GM19467 (cell line): ENCODE results near the gene F11.
"Not testable (repeated sequence)": the region's sequence is repeated elsewhere in the genome, so short reads cannot be mapped to it uniquely, and the experiment has no call there.

Source experiments
- ATAC-seq: cut with Tn5 transposase; IDR thresholded peaks from one replicate; pipeline ENCODE4 v1.9.1; 2021; ENCODE audit warnings: mild to moderate bottlenecking, moderate library complexity; ENCODE audit not compliant: unreplicated experiment

F11 gene

GRCh38 chr4:186298031-186298647 lies 32.1 kb downstream of the F11 start:
- ATAC-seq: no peak

- no peak for ATAC-seq
Observed at GRCh38 chr4:186299291-186299690, 33.3 kb downstream of the F11 start.

DNA sequence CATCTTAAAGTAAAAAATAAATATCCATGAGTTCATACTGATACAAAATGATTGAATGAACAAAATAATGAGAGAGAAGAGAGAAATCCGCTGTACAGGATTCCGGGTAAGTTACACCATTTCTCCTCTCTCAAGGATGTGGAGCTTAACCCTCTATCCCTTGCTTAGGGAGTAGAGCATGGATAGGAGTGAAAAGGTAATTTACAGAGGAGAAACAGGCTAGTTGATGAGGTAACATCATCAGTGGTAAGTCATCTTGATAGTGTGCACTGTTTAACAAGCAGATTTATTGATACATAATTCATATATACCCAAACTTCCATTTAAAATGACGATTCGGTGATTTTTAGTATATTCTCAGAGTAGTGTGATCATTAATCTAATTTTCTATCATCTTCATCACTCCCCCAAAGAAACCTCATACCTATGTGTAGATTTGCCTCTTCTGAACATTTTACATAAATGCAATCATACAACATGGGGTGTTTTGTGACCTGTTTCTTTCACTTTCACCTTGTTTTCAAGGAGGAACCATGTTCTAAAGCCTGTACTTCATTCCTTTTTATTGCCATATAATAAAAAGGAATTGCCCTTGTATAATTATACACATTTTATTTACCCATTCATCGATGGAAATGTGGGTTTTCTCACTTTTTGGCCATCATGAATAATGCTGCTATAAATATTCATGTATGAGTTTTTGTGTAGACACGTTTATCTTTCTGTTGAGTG lies 34.8 kb downstream of the F11 start:
- no peak for ATAC-seq

DNA sequence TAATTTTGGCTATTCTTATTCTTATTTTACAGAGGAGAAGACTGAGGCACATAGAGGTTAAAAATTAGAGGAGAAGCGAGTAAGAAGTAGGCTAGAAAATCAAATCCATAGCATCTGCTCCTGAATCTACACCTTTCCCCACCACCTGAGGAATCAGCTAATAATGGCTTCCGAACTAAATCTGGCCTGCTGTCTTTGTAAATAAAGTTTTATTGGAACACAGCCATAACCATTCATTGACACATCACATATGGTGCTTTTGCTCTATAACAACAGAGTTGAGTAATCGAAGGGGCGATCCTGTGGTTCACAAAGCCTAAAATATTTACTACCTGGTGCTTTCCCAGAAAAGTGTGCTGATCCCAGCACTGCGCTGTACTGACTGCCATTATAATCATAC lies 38.2 kb downstream of the F11 start:
- ATAC-seq: no peak

GRCh38 chr4:186304866-186305505 lies 39.0 kb downstream of the F11 start:
- no peak for ATAC-seq

DNA sequence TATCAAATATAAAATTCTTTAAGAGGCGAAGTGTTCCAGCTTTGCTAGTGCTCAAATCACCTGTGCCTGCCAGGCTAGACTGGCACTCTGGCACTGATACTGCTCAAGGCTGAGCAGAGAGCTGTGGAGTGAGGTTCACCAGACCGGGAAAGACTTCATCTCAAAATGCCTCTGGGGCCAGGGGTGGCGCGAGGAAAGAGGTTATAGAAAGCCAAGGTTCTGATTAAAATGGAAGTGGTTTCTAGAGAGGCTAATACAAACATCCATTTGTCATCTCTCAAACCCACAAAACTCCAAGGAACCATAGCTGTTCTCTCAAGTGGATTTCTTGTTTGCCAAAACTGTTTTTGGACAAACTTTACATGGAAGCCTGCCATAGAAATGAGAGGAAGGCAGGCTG lies 41.5 kb downstream of the F11 start:
- ATAC-seq: no peak

DNA sequence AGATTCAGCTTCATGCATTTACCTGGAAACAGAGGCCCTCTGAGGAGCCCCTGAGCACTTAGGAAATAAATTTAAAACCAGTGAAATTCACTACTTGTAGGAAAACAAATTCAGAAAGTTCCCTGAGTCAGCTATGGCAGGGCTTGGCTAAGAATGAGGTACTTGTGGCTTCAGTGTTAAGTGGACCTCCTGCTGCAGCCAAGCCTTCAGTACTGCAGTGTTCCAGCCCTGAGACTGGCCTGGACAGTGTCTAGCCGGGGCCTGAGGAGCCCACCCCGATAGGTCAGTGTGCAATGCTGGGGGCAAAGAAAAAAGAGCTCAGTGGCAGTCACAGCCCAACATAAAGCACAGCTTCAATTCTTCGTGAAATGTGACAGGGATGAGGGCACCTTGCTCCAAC lies 41.9 kb downstream of the F11 start:
- ATAC-seq: no peak

GRCh38 chr4:186318481-186318880 lies 52.5 kb downstream of the F11 start:
- ATAC-seq: no peak

DNA sequence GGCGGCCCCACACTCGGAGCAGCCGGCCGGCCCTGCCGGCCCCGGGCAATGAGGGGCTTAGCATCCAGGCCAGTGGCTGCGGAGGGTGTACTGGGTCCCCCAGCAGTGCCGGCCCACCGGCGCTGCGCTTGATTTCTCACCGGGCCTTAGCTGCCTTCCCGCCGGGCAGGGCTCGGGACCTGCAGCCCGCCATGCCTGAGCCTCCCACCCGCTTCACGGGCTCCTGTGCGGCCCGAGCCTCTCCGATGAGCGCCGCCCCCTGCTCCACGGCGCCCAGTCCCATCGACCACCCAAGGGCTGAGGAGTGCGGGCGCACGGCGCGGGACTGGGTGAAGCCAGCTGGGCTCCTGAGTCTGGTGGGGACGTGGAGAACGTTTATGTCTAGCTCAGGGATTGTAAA lies 58.7 kb downstream of the F11 start:
- ATAC-seq: not testable (repeated sequence)

GRCh38 chr4:186326391-186326790 lies 60.4 kb downstream of the F11 start:
- no peak for ATAC-seq

DNA sequence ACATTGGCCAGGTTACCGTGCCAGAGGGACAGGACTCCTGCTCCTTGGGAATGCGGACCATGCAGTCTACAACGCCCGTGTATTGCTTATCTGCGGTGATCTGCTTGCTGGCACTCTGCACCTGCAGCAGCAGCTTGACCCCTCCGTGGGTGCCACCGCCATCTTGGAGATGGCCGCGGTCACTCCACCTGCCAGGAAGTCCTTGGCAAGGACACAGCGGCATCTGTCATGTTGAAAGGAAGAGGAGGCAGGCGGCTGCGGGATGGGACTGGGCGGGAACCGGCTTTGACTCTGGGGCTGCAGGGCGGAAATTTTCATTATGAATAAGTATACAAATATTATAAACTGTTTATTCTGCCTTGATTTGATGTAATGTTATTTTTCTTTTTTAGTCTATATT lies 63.4 kb downstream of the F11 start:
- ATAC-seq: no peak

DNA sequence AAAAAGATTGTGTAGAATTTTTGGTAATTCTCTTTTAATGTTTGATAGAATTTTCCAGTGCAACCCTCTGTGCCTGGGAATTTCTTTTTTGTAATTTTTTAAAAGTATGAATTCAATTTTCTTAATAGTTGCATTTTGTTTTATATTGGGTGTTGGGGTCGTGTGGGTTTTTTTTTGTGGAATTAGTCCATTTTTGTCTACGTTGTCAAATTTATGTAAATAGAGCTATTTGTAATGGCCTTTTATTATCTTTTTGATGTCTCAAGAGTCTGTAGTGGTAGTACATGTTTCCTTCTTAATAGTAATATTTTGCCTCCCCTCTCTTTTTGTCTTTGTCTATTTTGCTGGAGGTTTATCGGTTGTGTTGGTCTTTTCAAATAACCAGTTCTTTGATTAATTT lies 64.4 kb downstream of the F11 start:
- ATAC-seq: no peak

- no peak for ATAC-seq
Observed at GRCh38 chr4:186335793-186336192, 69.8 kb downstream of the F11 start.
